GM18867 (cell line): ENCODE results near the gene MPPED1.
A peak's percentile ranks its signal among the peaks of the same experiment; 100 is the strongest.

Source experiments
- ATAC-seq: cut with Tn5 transposase; IDR thresholded peaks from one replicate; pipeline ENCODE4 v1.9.1; 2021; ENCODE audit warnings: mild to moderate bottlenecking, moderate library complexity; ENCODE audit not compliant: unreplicated experiment

MPPED1 gene

GRCh38 chr22:43411869-43412807 is at the start of gene MPPED1:
TSS of gene MPPED1 (plus strand) at chr22:43412014. CDS start at chr22:43424986, 12,972 bp downstream.
- no peak for ATAC-seq

- no peak for ATAC-seq
Observed at GRCh38 chr22:43363315-43364168, 48.3 kb upstream of the MPPED1 start.

GRCh38 chr22:43364169-43364435 is 47.7 kb upstream of the MPPED1 start:
- no peak for ATAC-seq

- ATAC-seq: no peak
Observed at GRCh38 chr22:43365715-43366440, 45.9 kb upstream of the MPPED1 start.

- ATAC-seq: no peak
Observed at GRCh38 chr22:43370036-43370435, 41.8 kb upstream of the MPPED1 start.

GRCh38 chr22:43375951-43376455 is 35.8 kb upstream of the MPPED1 start:
- no peak for ATAC-seq

GRCh38 chr22:43376765-43377547 is 34.9 kb upstream of the MPPED1 start:
- peak; percentile 72 for ATAC-seq

GRCh38 chr22:43377548-43377895 is 34.3 kb upstream of the MPPED1 start:
- peak; percentile 7 for ATAC-seq

GRCh38 chr22:43377896-43378704 is 33.7 kb upstream of the MPPED1 start:
- ATAC-seq: peak; percentile 72

- ATAC-seq: no peak
Observed at GRCh38 chr22:43381693-43382092, 30.1 kb upstream of the MPPED1 start.

GRCh38 chr22:43384863-43385262 is 27.0 kb upstream of the MPPED1 start:
- ATAC-seq: no peak

GRCh38 chr22:43385770-43386641 is 25.8 kb upstream of the MPPED1 start:
- ATAC-seq: no peak

- ATAC-seq: no peak
Observed at GRCh38 chr22:43387815-43388214, 24.0 kb upstream of the MPPED1 start.

GRCh38 chr22:43388420-43388851 is 23.4 kb upstream of the MPPED1 start:
- ATAC-seq: no peak

GRCh38 chr22:43389227-43389836 is 22.5 kb upstream of the MPPED1 start:
- ATAC-seq: no peak

GRCh38 chr22:43390166-43390565 is 21.6 kb upstream of the MPPED1 start:
- no peak for ATAC-seq

- no peak for ATAC-seq
Observed at GRCh38 chr22:43390872-43391271, 20.9 kb upstream of the MPPED1 start.

- no peak for ATAC-seq
Observed at GRCh38 chr22:43391306-43391705, 20.5 kb upstream of the MPPED1 start.
